RWPE1 (cell line): ENCODE data around the gene GFY.

Source experiments
- CTCF ChIA-PET: fragments of 350-600 bp; sonication (Branson Sonifier 250); formaldehyde crosslinking; extraction: SDS; loops from one replicate; lab custom pipeline; 2021; lab: Yijun Ruan, JAX
- POLR2A ChIA-PET: fragments of 400-600 bp; formaldehyde crosslinking; extraction: SDS; loops from one replicate; lab custom pipeline; 2020; ENCODE audit warnings: antibody characterized with exemption; ENCODE audit not compliant: low non-redundant PET; lab: Yijun Ruan, JAX
- DNase-seq: peaks from one replicate; pipeline ENCODE4 v3.0.0; 2012; ENCODE audit warnings: low spot score
- H3K27ac ChIP-seq: fragments of 450-650 bp; 2 replicates; pipeline ENCODE4 v1.5.1; 2017
- CTCF ChIP-seq: fragments of 450-650 bp; conservative IDR thresholded peaks from 2 replicates; pipeline ENCODE4 v1.5.1; 2017; ENCODE audit warnings: low read depth, mild to moderate bottlenecking

Gene GFY

GRCh38 chr19:49395581-49396407 lies 29.4 kb upstream of the GFY start:
- H3K27ac ChIP-seq = no peak overlapping the region
- no peak for DNase-seq
- POLR2A ChIA-PET = no interaction called here
- CTCF ChIA-PET = interaction anchor here (0.6 kb wide), 2 partner anchors 10 to 47 kb away, joined by 3 to 5 read pairs; no protein-coding TSS in a partner anchor
- TF ChIP-seq CTCF = no peak

GRCh38 chr19:49396738-49397505 lies 28.3 kb upstream of the GFY start:
- ChIA-PET POLR2A (no interaction called here), CTCF (interaction anchor here (0.6 kb wide), 1 partner anchor 173 kb away, joined by 3 read pairs; no protein-coding TSS in a partner anchor)
- no peak overlapping the region for H3K27ac ChIP-seq
- no peak for TF ChIP-seq CTCF
- no peak for DNase-seq

GRCh38 chr19:49398001-49398615 lies 27.1 kb upstream of the GFY start:
- ChIA-PET CTCF (no interaction called here), POLR2A (no interaction called here)
- DNase-seq = no peak
- TF ChIP-seq CTCF = no peak
- no peak overlapping the region for H3K27ac ChIP-seq

- no peak overlapping the region for H3K27ac ChIP-seq
- no peak for TF ChIP-seq CTCF
- POLR2A ChIA-PET = interaction anchor here (0.5 kb wide), 1 partner anchor 28 kb away, joined by 3 read pairs; no protein-coding TSS in a partner anchor
- no peak for DNase-seq
- CTCF ChIA-PET = no interaction called here
These were observed 26.3 kb upstream of the GFY start for GRCh38 chr19:49398931-49399330.

- H3K27ac ChIP-seq = no peak overlapping the region
- no peak for TF ChIP-seq CTCF
- ChIA-PET CTCF (no interaction called here), POLR2A (no interaction called here)
- no peak for DNase-seq
These were observed 25.2 kb upstream of the GFY start for GRCh38 chr19:49400029-49400428.
